HepG2 (cell line): ENCODE measurements around the gene RING1. TPM values are rescaled to one million over a fixed set of nuclear protein-coding genes. Genes with fewer than 3 reads are reported as not detected.

Experiments used
- CBX2 ChIP-seq, 2 experiments: fragments of 200-600 bp in 1 of 2; sonication (generic); formaldehyde crosslinking in 1 of 2; IDR thresholded peaks; 2 replicates each; pipeline versions ENCODE4 v1.7.0 to v1.8.1; 2018 to 2022; ENCODE audit warnings: low read depth in 2 of 2, low read length in 1 of 2, mild to moderate bottlenecking in 1 of 2, missing genetic modification reagents in 1 of 2
- GATA4 ChIP-seq: sonication (generic); IDR thresholded peaks from 2 replicates; pipeline ENCODE4 v1.6.1; 2016; ENCODE audit warnings: antibody characterized with exemption, low read depth, borderline replicate concordance
- GATAD2A ChIP-seq: IDR thresholded peaks from 2 replicates; pipeline ENCODE4 v1.6.1; 2016
- HDAC6 ChIP-seq: fragments of 200-600 bp; sonication (generic); IDR thresholded peaks from 2 replicates; pipeline ENCODE4 v1.7.0; 2017; ENCODE audit warnings: mild to moderate bottlenecking, antibody characterized with exemption, low read length, low read depth
- HINFP ChIP-seq: sonication (generic); formaldehyde crosslinking; IDR thresholded peaks from 2 replicates; pipeline ENCODE4 v1.4.0; 2020; ENCODE audit warnings: low read depth, mild to moderate bottlenecking, missing genetic modification reagents
- HMG20B ChIP-seq: conservative IDR thresholded peaks from 2 replicates; pipeline ENCODE4 v1.6.1; 2016; ENCODE audit warnings: missing genetic modification reagents, missing compliant biosample characterization
- MAZ ChIP-seq, 2 experiments: sonication (generic) in 1 of 2; formaldehyde crosslinking in 1 of 2; IDR thresholded peaks; 2 replicates each; pipeline versions ENCODE4 v1.5.0 to v1.6.1; 2012 to 2020; ENCODE audit warnings: low read depth in 2 of 2, mild to moderate bottlenecking in 2 of 2, borderline replicate concordance in 1 of 2, improper control_type of control experiment in 1 of 2, low read length in 1 of 2, missing genetic modification reagents in 1 of 2, moderate library complexity in 1 of 2
- MEIS2 ChIP-seq: sonication (generic); formaldehyde crosslinking; IDR thresholded peaks from 2 replicates; pipeline ENCODE4 v1.9.0; 2021; ENCODE audit warnings: mild to moderate bottlenecking, missing genetic modification reagents
- MYNN ChIP-seq: sonication (generic); formaldehyde crosslinking; IDR thresholded peaks from 2 replicates; pipeline ENCODE4 v1.4.0; 2020; ENCODE audit warnings: mild to moderate bottlenecking, low read depth, missing genetic modification reagents
- RARG ChIP-seq: sonication (generic); formaldehyde crosslinking; IDR thresholded peaks from 2 replicates; pipeline ENCODE4 v1.4.0; 2020; ENCODE audit warnings: low read depth, mild to moderate bottlenecking, missing genetic modification reagents
- RFX5 ChIP-seq: IDR thresholded peaks from 2 replicates; pipeline ENCODE4 v1.6.1; 2011; ENCODE audit warnings: low read depth, low read length, improper control_type of control experiment
- SALL2 ChIP-seq: sonication (generic); formaldehyde crosslinking; IDR thresholded peaks from 2 replicates; pipeline ENCODE4 v1.8.1; 2023; ENCODE audit warnings: mild to moderate bottlenecking, missing genetic modification reagents, inconsistent platforms
- SIN3B ChIP-seq: fragments of 150-350 bp; IDR thresholded peaks from 2 replicates; pipeline ENCODE4 v1.6.1; 2014; ENCODE audit warnings: low read length
- TAF1 ChIP-seq: sonication (generic); formaldehyde crosslinking; IDR thresholded peaks from 2 replicates; pipeline ENCODE4 v1.4.0; 2020; ENCODE audit warnings: missing genetic modification reagents
- YY1 ChIP-seq: IDR thresholded peaks from 2 replicates; pipeline ENCODE4 v1.6.1; 2011; ENCODE audit warnings: low read length, low read depth, moderate library complexity, mild to moderate bottlenecking; ENCODE audit not compliant: insufficient read depth, insufficient replicate concordance
- ZBTB49 ChIP-seq: sonication (generic); formaldehyde crosslinking; IDR thresholded peaks from 2 replicates; pipeline ENCODE4 v1.4.0; 2020; ENCODE audit warnings: missing genetic modification reagents, borderline replicate concordance
- ZNF20 ChIP-seq: sonication (generic); formaldehyde crosslinking; IDR thresholded peaks from 2 replicates; pipeline ENCODE4 v1.4.0; 2020; ENCODE audit warnings: mild to moderate bottlenecking, moderate library complexity, missing genetic modification reagents
- ZNF207 ChIP-seq: fragments of 450-650 bp; IDR thresholded peaks from 2 replicates; pipeline ENCODE4 v1.6.1; 2016; ENCODE audit warnings: antibody characterized with exemption, borderline replicate concordance
- ZNF225 ChIP-seq: sonication (generic); formaldehyde crosslinking; IDR thresholded peaks from 2 replicates; pipeline ENCODE4 v1.4.0; 2020; ENCODE audit warnings: mild to moderate bottlenecking, missing genetic modification reagents
- ZNF567 ChIP-seq: sonication (generic); formaldehyde crosslinking; IDR thresholded peaks from 2 replicates; pipeline ENCODE4 v1.8.1; 2023; ENCODE audit warnings: mild to moderate bottlenecking, missing genetic modification reagents, borderline replicate concordance
- ZNF629 ChIP-seq: sonication (generic); formaldehyde crosslinking; conservative IDR thresholded peaks from 2 replicates; pipeline ENCODE4 v1.5.0; 2020; ENCODE audit warnings: missing genetic modification reagents
- ZNF709 ChIP-seq: sonication (generic); formaldehyde crosslinking; IDR thresholded peaks from 2 replicates; pipeline ENCODE4 v1.5.0; 2020; ENCODE audit warnings: mild to moderate bottlenecking, missing genetic modification reagents
- ZNF724P ChIP-seq: sonication (generic); formaldehyde crosslinking; IDR thresholded peaks from 2 replicates; pipeline ENCODE4 v1.8.0; 2022; ENCODE audit warnings: missing genetic modification reagents, borderline replicate concordance
- ZNF776 ChIP-seq: sonication (generic); formaldehyde crosslinking; IDR thresholded peaks from 2 replicates; pipeline ENCODE4 v1.4.0; 2020; ENCODE audit warnings: mild to moderate bottlenecking, missing genetic modification reagents
- polyA plus RNA-seq, 8 experiments: library from polyadenylated mRNA; depleted of rRNA in 3 of 8; stranded (reverse) in 7 of 8; unstranded in 1 of 8; fragments of >200 nt; fragmentation: Illumina TruSeq in 4 of 8; extraction: Trizol in 4 of 8; gene quantifications; 2 replicates each; pipeline versions ENCODE4 v1.2.1 to v1.2.3, GENCODE V29; 2011 to 2016; ENCODE audit warnings: low read depth in 4 of 8, missing spikeins in 1 of 8, mixed read lengths in 1 of 8; ENCODE audit not compliant: insufficient read depth in 1 of 8
- total RNA-seq, 5 experiments: library from RNA; depleted of rRNA; stranded (reverse); fragments of >200 nt; fragmentation: Illumina TruSeq; extraction: Trizol; gene quantifications; 2 replicates each; pipeline ENCODE4 v1.2.3, GENCODE V29; 2016; ENCODE audit warnings: low read depth in 1 of 5

The RING1 gene
- total and polyA plus RNA-seq, 2 of the 13 experiments (the other 11 are each of a cell fraction or from before 2014, with no cell fraction given) = 23.9 to 33.6 TPM

GRCh38 chr6:33248932-33249731 lies 40.8 kb downstream of the RING1 start (continued):
- TF ChIP-seq ZNF724P (CRISPR knock-in tag) (peak; percentile 77; the same call in 1 of the 2 replicates), HMG20B (CRISPR knock-in tag) (peak; percentile 31; the same call in 1 of the 2 replicates), ZNF776 (CRISPR knock-in tag) (peak; percentile 58; the same call in 1 of the 2 replicates), ZNF20 (CRISPR knock-in tag) (no peak), MEIS2 (CRISPR knock-in tag) (peak; percentile 27; the same call in 1 of the 2 replicates), ZNF709 (peak; percentile 78), CBX2 (IDR thresholded peaks at IDR 0.05; ENCODE audit: low read depth, low read length) (no peak), CBX2 (CRISPR knock-in tag; IDR thresholded peaks at IDR 0.05; ENCODE audit: low read depth) (no peak), HINFP (CRISPR knock-in tag) (peak; percentile 62), ZNF225 (CRISPR knock-in tag) (peak; percentile 95), RFX5 (peak; percentile 81; the same call in 1 of the 2 replicates), GATA4 (0 out of 2 replicates have a peak, but pooled peaks have one; percentile 34), YY1 (no peak), ZNF629 (CRISPR knock-in tag) (no peak), SIN3B (no peak), TAF1 (CRISPR knock-in tag) (peak; percentile 85), ZBTB49 (0 out of 2 replicates have a peak, but pooled peaks have one; percentile 37), HDAC6 (no peak), RARG (peak; percentile 97), ZNF207 (no peak), MAZ (IDR thresholded peaks at IDR 0.05; ENCODE audit: borderline replicate concordance, low read depth, low read length) (no peak), MAZ (CRISPR knock-in tag; IDR thresholded peaks at IDR 0.05; ENCODE audit: low read depth) (peak; percentile 73), ZNF567 (CRISPR knock-in tag) (peak; percentile 3; the same call in 1 of the 2 replicates), SALL2 (no peak), MYNN (CRISPR knock-in tag) (no peak; the same call in 1 of the 2 replicates), GATAD2A (peak; percentile 7; the same call in 1 of the 2 replicates)
